AG10803 (cell line): ENCODE measurements around the gene IMMP2L.
"Not testable (repeated sequence)": the region's sequence is repeated elsewhere in the genome, so short reads cannot be mapped to it uniquely, and the experiment has no call there.

Experiments
- DNase-seq: peaks from one replicate; pipeline ENCODE4 v3.0.0; 2010; ENCODE audit warnings: low read depth
- H3K4me3 ChIP-seq: 2 replicates; pipeline ENCODE4 v1.5.1; 2011; ENCODE audit warnings: mild to moderate bottlenecking, low read length, control low read depth
- CTCF ChIP-seq: conservative IDR thresholded peaks from 2 replicates; pipeline ENCODE4 v1.5.1; 2011; ENCODE audit warnings: mild to moderate bottlenecking, low read length, control low read depth, inconsistent platforms

Gene IMMP2L

DNA sequence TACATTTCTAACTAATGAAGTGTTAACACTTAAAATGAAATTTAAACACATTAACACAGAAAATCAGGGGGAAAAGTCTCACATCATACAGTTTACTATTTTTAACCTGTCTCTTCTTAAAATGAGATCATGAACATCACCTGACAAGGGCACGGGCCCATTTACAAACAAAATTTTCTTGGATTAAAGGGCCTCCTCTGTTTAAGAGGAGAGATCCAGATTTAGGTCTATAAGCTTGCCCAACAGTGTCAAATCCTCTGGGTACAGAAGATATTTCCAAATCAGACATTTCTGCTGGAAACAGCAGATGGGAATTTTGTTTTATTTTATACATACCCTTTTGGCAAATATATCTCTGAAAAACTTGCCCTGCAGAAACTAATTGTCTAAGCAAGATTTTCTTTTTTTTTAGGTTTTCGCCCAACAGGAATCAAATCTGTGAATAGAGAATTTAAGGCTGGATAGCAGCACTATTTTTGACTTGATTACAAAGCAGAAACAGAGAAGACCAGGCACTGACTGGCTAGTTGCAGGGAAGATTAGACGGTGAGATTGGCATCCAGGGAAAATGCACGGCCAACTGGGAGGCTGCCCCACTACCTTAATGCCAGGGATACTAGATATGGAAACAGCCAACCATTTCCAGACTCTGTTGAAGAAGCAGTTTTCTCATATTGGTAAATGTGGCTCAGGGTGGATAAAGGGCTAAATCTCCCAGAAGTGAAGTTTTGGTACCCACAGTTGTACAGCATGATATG, 298.0 kb downstream of the IMMP2L start:
- no peak for TF ChIP-seq CTCF
- no peak for DNase-seq
- no peak overlapping the region for H3K4me3 ChIP-seq

DNA sequence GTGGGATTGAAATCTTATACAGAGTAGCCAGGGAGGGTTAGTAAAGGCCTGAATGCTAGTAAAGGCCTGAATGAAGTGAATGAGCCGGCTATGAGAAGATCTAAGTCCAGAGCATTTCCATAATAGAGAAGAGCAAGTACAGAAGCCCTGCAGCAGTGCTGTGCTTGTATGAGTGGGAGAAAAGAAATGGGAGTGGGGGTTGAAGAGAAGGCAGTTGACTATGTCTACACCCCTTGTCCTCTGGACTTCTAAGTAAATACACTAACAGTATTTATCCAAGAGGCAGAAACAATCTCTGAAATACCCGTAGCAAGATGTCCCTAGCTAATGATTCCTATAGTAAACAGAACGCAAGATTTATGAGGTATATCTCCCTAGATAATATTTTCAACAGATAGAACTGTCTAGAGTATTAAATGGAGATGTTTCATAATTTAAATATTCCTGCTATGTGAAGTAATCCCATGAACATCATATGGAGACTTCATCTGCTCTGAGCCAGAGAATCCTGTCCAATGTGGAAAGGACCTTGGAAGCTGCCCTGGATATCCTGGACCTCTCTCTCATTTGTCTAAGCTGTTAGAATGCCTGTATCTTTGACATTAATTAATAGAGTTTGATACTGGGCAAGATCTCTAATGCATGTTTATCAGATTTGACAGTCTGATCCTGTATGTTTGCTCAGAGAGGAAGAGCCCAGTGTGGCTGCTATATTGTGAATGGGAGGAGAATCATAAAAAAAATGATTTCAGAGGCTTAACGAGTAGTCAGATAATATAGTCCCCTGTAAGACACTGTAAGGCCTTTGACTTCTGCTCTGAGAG, 299.8 kb downstream of the IMMP2L start:
- no peak for DNase-seq
- no peak overlapping the region for H3K4me3 ChIP-seq
- no peak for TF ChIP-seq CTCF

DNA sequence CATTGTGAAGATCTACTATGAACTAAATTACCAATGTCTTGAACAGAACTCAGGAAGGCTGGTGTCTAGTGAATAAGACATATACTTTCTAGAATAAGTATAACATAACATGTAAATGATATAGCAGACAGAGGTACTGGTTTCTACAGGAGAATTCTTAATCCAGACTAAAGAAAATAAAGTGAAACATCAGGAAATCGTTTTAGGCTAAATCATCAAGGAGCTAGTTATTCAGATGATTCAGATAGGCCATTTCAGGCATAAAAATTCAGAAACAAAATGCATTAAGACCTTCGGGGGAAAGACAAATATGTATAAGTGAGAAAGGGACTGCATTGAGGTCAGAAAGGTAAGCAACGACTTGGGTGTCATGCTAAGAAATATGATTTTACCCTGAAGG, 300.8 kb downstream of the IMMP2L start:
- no peak for DNase-seq
- no peak for TF ChIP-seq CTCF

GRCh38 chr7:111259991-111260390, 302.3 kb downstream of the IMMP2L start:
- no peak for TF ChIP-seq CTCF
- H3K4me3 ChIP-seq = no peak overlapping the region
- DNase-seq = no peak

More for the DNA sequence above, 300.8 kb downstream of the IMMP2L start:
- H3K4me3 ChIP-seq = no peak overlapping the region

DNA sequence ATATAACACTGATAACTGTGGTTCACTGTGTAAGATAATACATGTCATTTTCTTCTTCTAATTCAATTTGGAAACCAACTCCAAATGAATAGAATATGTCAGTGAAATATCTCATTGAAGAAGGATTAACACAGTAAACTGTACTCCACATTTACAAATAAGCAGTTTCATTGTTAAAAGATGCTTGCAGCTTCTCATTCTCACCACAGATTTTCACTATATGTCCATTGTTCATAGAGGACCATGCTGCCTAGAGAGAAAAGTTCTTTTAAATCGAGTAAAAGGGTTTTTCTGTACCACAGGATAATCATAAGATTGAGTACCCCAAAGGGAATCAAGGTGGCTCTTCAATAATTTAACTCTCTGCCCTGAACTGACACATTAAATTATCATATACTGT, 305.9 kb downstream of the IMMP2L start:
- no peak for TF ChIP-seq CTCF
- no peak overlapping the region for H3K4me3 ChIP-seq
- DNase-seq = no peak

DNA sequence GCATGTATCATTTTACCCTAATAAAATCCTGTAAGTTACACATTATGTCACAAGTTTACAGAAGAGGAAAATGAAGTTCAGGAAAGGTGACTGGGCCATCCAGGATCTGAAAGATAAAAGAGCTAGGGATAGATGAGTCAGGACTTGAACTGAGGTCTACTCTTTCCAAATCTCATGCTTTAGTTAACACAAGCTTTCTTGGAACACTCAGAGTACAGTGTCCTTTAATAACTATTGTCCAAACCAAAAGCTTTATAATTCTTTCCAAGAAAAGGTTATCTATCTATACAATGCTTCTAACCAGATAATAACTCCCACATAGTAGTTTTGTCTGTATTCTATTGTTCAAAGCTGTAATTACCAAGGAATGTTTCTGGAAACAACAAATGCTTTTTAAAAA, 306.7 kb downstream of the IMMP2L start:
- no peak for DNase-seq
- no peak for TF ChIP-seq CTCF
- H3K4me3 ChIP-seq = no peak overlapping the region

DNA sequence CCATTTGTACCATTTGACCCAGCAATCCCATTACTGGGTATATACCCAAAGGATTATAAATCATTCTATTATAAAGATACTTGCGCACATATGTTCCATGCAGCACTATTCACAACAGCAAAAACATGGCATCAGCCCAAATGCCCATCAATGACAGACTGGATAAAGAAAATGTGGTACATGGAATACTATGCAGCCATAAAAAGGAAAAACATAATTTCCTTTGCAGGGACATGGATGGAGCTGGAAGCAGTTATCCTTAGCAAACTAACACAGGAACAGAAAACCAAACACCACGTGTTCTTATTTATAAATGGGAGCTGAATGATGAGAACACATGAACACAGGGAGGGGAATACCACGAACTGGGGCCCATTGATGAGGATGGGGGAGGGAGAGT, 310.9 kb downstream of the IMMP2L start:
- DNase-seq, H3K4me3 ChIP-seq: not testable (repeated sequence)

DNA sequence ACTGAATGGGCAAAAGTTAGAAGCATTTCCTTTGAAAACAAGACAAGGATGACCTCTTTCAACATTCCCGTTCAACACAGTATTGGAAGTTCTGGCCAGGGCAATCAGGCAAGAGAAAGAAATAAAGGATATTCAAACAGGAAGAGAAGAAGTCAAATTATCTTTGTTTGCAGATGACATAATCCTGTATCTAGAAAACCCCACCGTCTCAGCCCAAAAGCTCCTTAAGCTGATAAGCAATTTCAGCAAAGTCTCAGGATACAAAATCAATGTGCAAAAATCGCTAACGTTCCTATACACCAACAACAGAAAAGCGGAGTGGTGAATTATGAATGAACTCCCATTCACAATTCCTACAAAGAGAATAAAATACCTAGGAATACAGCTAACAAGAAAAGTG, 312.5 kb downstream of the IMMP2L start:
- DNase-seq, H3K4me3 ChIP-seq: not testable (repeated sequence)
